Loucy (cell line): ENCODE results near the gene TLK2.

Experiments used
- CTCF ChIP-seq: fragments of 200-600 bp; sonication (generic); conservative IDR thresholded peaks from 2 replicates; pipeline ENCODE4 v1.5.1; 2014; ENCODE audit warnings: mild to moderate bottlenecking, antibody characterized with exemption, low read length
- EZH2phosphoT487 ChIP-seq: fragments of 200-600 bp; IDR thresholded peaks from 2 replicates; pipeline ENCODE4 v1.6.1; 2018; ENCODE audit warnings: antibody characterized with exemption, mild to moderate bottlenecking, moderate library complexity, borderline replicate concordance

GRCh38 chr17:62626719-62627218 lies 148.1 kb downstream of the TLK2 start:
- no peak for TF ChIP-seq CTCF
- TF ChIP-seq EZH2phosphoT487: no peak
